ENCODE measurements around the gene BTBD2. TPM values are rescaled to one million over a fixed set of nuclear protein-coding genes. Genes with fewer than 3 reads are reported as not detected.

BTBD2 gene
- total RNA-seq, 1 experiment from 2014 or later, result 65.3 TPM

- H3K27ac Mint-ChIP-seq (ENCODE audit: unreplicated experiment), result peak within 1 kb of the TSS; percentile 90
- peak; percentile 90 for DNase-seq
- no TSS peak for BruUV-seq (replicated peaks)
- CTCF ChIA-PET, result no interaction called here
- H3K4me1 Mint-ChIP-seq (ENCODE audit: low read depth, unreplicated experiment), result no peaks in the 10 kb centered on the region
- peak within 1 kb of the TSS; percentile 74 for H3K4me3 Mint-ChIP-seq (ENCODE audit: low read depth, unreplicated experiment)
- no peaks in the 10 kb centered on the region for H3K9me3 Mint-ChIP-seq (ENCODE audit: low read depth, unreplicated experiment)
- intact Hi-C loops (cut with micrococcal nuclease; ENCODE audit: unreplicated experiment), result no loop called here
- no peaks in the 10 kb centered on the region for H3K27me3 Mint-ChIP-seq (ENCODE audit: unreplicated experiment)
- H3K36me3 Mint-ChIP-seq (ENCODE audit: insufficient read depth, unreplicated experiment), result peaks cover 42% of the 10 kb centered on the region
- TF ChIP-seq CTCF (IDR thresholded peaks at IDR 0.05; ENCODE audit: unreplicated experiment), result no peak
These were observed 35.7 kb upstream of the BTBD2 start, which contains the start of gene MKNK2 for GRCh38 chr19:2050991-2051772. Gene MKNK2 (minus strand): TSS chr19:2051244. CDS start chr19:2050851, 393 bp downstream.

- Mint-ChIP-seq H3K4me1 (ENCODE audit: low read depth, unreplicated experiment) (no peaks in the 10 kb centered on the region), H3K36me3 (ENCODE audit: insufficient read depth, unreplicated experiment) (peaks cover 45% of the 10 kb centered on the region), H3K27ac (ENCODE audit: unreplicated experiment) (peak overlapping the region; percentile 70), H3K4me3 (ENCODE audit: low read depth, unreplicated experiment) (peak overlapping the region; percentile 74), H3K27me3 (ENCODE audit: unreplicated experiment) (no peaks in the 10 kb centered on the region), H3K9me3 (ENCODE audit: low read depth, unreplicated experiment) (no peaks in the 10 kb centered on the region)
- BruUV-seq (replicated peaks), result TSS peak; percentile 86
- no peak for DNase-seq
- intact Hi-C loops (cut with micrococcal nuclease; ENCODE audit: unreplicated experiment), result no loop called here
- no peak for TF ChIP-seq CTCF (IDR thresholded peaks at IDR 0.05; ENCODE audit: unreplicated experiment)
- CTCF ChIA-PET, result no interaction called here
These were observed 35.0 kb upstream of the BTBD2 start for GRCh38 chr19:2050349-2050990.

DNA sequence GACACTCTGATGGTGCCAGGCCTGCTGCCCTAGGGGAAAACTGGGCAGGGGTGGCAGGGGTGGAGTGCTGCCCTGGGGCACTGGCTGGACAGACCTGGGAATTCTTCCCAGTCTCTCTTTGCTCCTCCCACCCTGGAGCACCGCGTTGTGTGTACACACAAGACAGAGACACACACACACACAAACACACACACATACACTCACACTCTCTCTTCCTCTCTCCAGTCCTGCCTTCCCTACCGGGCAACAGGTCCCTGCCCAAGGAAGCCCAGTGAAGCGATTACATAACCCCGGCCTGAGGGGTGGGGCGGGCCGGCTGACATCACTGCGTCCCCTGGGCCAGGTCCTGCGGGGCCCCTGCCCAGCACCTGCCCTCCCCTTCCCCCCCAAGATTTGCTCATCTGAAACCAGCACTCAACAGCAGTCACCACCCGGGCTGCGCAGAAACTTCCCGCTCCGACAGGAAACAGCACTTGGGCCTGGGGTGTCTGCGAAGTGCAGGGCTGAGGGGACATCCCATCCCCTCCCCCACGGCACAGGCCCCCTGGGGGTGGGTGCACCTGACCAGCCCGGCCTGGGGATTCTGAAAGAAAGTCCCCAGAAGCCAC lies 34.3 kb upstream of the BTBD2 start:
- TSS peak; percentile 57 for BruUV-seq (replicated peaks)
- peak; percentile 69 for DNase-seq
- H3K4me3 Mint-ChIP-seq (ENCODE audit: low read depth, unreplicated experiment), result peak overlapping the region; percentile 74
- H3K9me3 Mint-ChIP-seq (ENCODE audit: low read depth, unreplicated experiment), result no peaks in the 10 kb centered on the region
- H3K27ac Mint-ChIP-seq (ENCODE audit: unreplicated experiment), result peak overlapping the region; percentile 70
- H3K4me1 Mint-ChIP-seq (ENCODE audit: low read depth, unreplicated experiment), result no peaks in the 10 kb centered on the region
- no peak for TF ChIP-seq CTCF (IDR thresholded peaks at IDR 0.05; ENCODE audit: unreplicated experiment)
- intact Hi-C loops (cut with micrococcal nuclease; ENCODE audit: unreplicated experiment), result no loop called here
- CTCF ChIA-PET, result no interaction called here
- no peaks in the 10 kb centered on the region for H3K27me3 Mint-ChIP-seq (ENCODE audit: unreplicated experiment)
- H3K36me3 Mint-ChIP-seq (ENCODE audit: insufficient read depth, unreplicated experiment), result peaks cover 51% of the 10 kb centered on the region

DNA sequence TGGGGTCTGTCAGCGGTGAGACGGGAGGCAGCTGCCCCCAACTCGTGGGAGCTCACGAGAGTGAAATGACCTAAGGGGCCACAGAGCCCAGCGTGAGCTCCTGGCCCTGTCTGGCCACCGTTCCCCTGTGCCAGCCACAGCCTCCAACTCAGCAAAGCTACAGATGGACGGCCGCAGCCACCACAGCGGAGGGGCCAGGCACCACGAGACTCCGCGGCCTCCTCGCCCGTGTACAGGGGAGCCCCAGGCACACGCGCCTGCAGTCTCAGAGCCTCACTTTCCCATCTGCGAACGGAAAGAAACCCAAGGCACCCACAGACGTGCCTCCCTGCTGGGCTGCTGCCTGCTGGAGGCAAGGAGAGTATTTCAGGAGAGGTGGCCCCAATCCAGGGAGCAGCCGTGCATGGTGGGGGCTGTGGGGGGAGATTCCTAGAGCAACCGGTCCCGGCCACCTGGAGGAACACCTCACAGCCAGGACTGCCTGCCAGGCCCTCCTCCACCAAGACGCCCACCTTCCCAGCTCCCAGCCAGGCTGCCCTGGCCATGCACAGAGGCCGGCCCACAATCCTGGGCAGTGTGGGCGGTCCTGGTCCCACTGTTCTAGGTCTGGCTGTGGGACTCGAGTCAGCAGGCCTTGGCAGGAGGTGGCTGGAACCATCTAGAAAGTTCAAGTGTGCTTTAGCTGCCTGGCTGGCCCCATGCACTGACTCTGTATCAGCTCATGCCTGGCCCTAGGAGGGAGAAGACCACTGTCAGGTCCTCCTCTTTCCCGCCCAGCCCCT lies 33.6 kb upstream of the BTBD2 start:
- intact Hi-C loops (cut with micrococcal nuclease; ENCODE audit: unreplicated experiment), result no loop called here
- CTCF ChIA-PET, result no interaction called here
- no peak for DNase-seq
- H3K9me3 Mint-ChIP-seq (ENCODE audit: low read depth, unreplicated experiment), result no peaks in the 10 kb centered on the region
- H3K27ac Mint-ChIP-seq (ENCODE audit: unreplicated experiment), result peak overlapping the region; percentile 70
- H3K27me3 Mint-ChIP-seq (ENCODE audit: unreplicated experiment), result no peaks in the 10 kb centered on the region
- H3K36me3 Mint-ChIP-seq (ENCODE audit: insufficient read depth, unreplicated experiment), result peaks cover 52% of the 10 kb centered on the region
- peak overlapping the region; percentile 74 for H3K4me3 Mint-ChIP-seq (ENCODE audit: low read depth, unreplicated experiment)
- H3K4me1 Mint-ChIP-seq (ENCODE audit: low read depth, unreplicated experiment), result no peaks in the 10 kb centered on the region
- BruUV-seq (replicated peaks), result no TSS peak
- TF ChIP-seq CTCF (IDR thresholded peaks at IDR 0.05; ENCODE audit: unreplicated experiment), result no peak
